GM13976 (cell line): ENCODE measurements around the gene MSI2.

Experiments used
- DNase-seq: peaks from one replicate; pipeline ENCODE4 v3.0.0; 2012; ENCODE audit warnings: low spot score
- CTCF ChIP-seq: IDR thresholded peaks from 2 replicates; pipeline ENCODE4 v1.5.1; 2012; ENCODE audit warnings: borderline replicate concordance, mild to moderate bottlenecking; ENCODE audit not compliant: insufficient read depth; ENCODE audit errors: extremely low read depth, missing control alignments, control extremely low read depth
- in situ Hi-C: fragments of 300-500 bp; cut with MboI; formaldehyde crosslinking; loops from one replicate; pipeline ENCODE4 v1.12.0; 2022; ENCODE audit warnings: low sequenced_read_pairs, mixed read lengths, inconsistent platforms; ENCODE audit not compliant: unreplicated experiment

MSI2 gene

GRCh38 chr17:57464191-57464864 is 208.0 kb downstream of the MSI2 start:
- no peak for TF ChIP-seq CTCF
- DNase-seq = no peak
- in situ Hi-C loops = no loop called here

GRCh38 chr17:57465610-57466009 is 209.3 kb downstream of the MSI2 start:
- DNase-seq = no peak

GRCh38 chr17:57466017-57466471 is 209.7 kb downstream of the MSI2 start:
- DNase-seq = no peak
- TF ChIP-seq CTCF = no peak
- in situ Hi-C loops = no loop called here

More at GRCh38 chr17:57465610-57466009, 209.3 kb downstream of the MSI2 start:
- no peak for TF ChIP-seq CTCF
- in situ Hi-C loops = no loop called here

GRCh38 chr17:57466521-57466920 is 210.2 kb downstream of the MSI2 start:
- no peak for DNase-seq
- no peak for TF ChIP-seq CTCF
- in situ Hi-C loops = no loop called here

GRCh38 chr17:57467226-57467625 is 210.9 kb downstream of the MSI2 start:
- in situ Hi-C loops = no loop called here
- TF ChIP-seq CTCF = no peak

GRCh38 chr17:57467801-57468200 is 211.5 kb downstream of the MSI2 start:
- in situ Hi-C loops = no loop called here
- no peak for DNase-seq
- no peak for TF ChIP-seq CTCF

More at GRCh38 chr17:57467226-57467625, 210.9 kb downstream of the MSI2 start:
- no peak for DNase-seq
